ENCODE data around the gene STIP1. TPM values are rescaled to one million over a fixed set of nuclear protein-coding genes. Genes with fewer than 3 reads are reported as not detected.

The STIP1 gene
- total and polyA plus RNA-seq, 9 of the 15 experiments (the other 6 are each of a cell fraction or from before 2014, with no cell fraction given), result 58.1 to 465 (median 346) TPM

GRCh38 chr11:64219354-64219684 is 33.3 kb downstream of the STIP1 start:
- no peak for DNase-seq (ENCODE audit: extremely low read depth in 1 of 4, low spot score in 3 of 4)
- Histone ChIP-seq H3K27me3 (ENCODE audit: control insufficient read depth in 2 of 2, insufficient read depth in 2 of 2, low read length in 2 of 2) (no peaks in the 10 kb centered on the region), H3K4me3 (no peak overlapping the region), H4K20me1 (replicated peaks; ENCODE audit: control insufficient read depth, insufficient read depth, low read length) (no peaks in the 10 kb centered on the region), H3K4me2 (ENCODE audit: insufficient read depth, low read length) (no peak overlapping the region), H3K79me2 (ENCODE audit: control insufficient read depth, insufficient read depth, low read length) (no peaks in the 10 kb centered on the region), H3K9me3 (replicated peaks; ENCODE audit: control insufficient read depth, insufficient read depth, low read depth, low read length) (no peaks in the 10 kb centered on the region), H3K27ac (ENCODE audit: extremely low read depth, low read depth, low read length) (no peak overlapping the region), H2AFZ (ENCODE audit: low read depth, low read length) (no peak overlapping the region), H3K4me1 (replicated peaks in 1 of 2; ENCODE audit: control insufficient read depth in 2 of 2, insufficient read depth in 2 of 2, low read length in 2 of 2) (peaks cover 0 to 28% of the 10 kb centered on the region in 2 experiments; a peak in 2 of 5 replicates), H3K9ac (ENCODE audit: insufficient read depth in 1 of 2, low read depth in 2 of 2, low read length in 2 of 2) (no peak overlapping the region; a peak in 1 of 4 replicates), H3K9me1 (ENCODE audit: control insufficient read depth, insufficient read depth, low read length) (no peaks in the 10 kb centered on the region), H3K36me3 (ENCODE audit: control insufficient read depth, insufficient read depth, low read length) (peaks cover 82% of the 10 kb centered on the region)
- BruUV-seq (replicated peaks), result no TSS peak
- FAIRE-seq, result no peak
- in situ Hi-C loops (cut with MboI) (no loop called here), intact Hi-C loops (cut with micrococcal nuclease) (no loop called here)
- ChIA-PET POLR2A (interaction anchor here (0.8 to 7.0 kb wide), 2 partner anchors 12 to 20 kb away, joined by 4 to 57 read pairs; partner anchors contain the start of gene FERMT3), CTCF (ENCODE audit: low intra/inter-chr PET ratio) (no interaction called here)
- WGBS (ENCODE audit: insufficient coverage, low coverage, missing lambda C conversion rate), result 79% methylated on average over 7 of the region's 7 CpGs
- no peak for ATAC-seq
- TF ChIP-seq ATF2 (CRISPR knock-in tag; IDR thresholded peaks at IDR 0.05) (no peak), TAF9B (IDR thresholded peaks at IDR 0.05; ENCODE audit: partially characterized antibody) (no peak), POLR2A (conservative IDR thresholded peaks at IDR 0.05) (0 out of 2 replicates have a peak, but pooled peaks have one; percentile 32), POLR2G (IDR thresholded peaks at IDR 0.05; ENCODE audit: low read depth, low read length) (peak; percentile 71), ZNF668 (CRISPR knock-in tag; IDR thresholded peaks at IDR 0.05) (no peak), ERF (CRISPR knock-in tag; IDR thresholded peaks at IDR 0.05) (no peak), RBFOX2 (IDR thresholded peaks at IDR 0.05; ENCODE audit: low read depth, low read length) (peak; percentile 60), RHOXF2B (CRISPR knock-in tag; conservative IDR thresholded peaks at IDR 0.05) (no peak)
- TF ChIP-seq, protein P1, sequence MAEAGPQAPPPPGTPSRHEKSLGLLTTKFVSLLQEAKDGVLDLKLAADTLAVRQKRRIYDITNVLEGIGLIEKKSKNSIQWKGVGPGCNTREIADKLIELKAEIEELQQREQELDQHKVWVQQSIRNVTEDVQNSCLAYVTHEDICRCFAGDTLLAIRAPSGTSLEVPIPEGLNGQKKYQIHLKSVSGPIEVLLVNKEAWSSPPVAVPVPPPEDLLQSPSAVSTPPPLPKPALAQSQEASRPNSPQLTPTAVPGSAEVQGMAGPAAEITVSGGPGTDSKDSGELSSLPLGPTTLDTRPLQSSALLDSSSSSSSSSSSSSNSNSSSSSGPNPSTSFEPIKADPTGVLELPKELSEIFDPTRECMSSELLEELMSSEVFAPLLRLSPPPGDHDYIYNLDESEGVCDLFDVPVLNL (CRISPR knock-in tag; IDR thresholded peaks at IDR 0.05; ENCODE audit: low read depth), result no peak
- TF ChIP-seq, protein P2, sequence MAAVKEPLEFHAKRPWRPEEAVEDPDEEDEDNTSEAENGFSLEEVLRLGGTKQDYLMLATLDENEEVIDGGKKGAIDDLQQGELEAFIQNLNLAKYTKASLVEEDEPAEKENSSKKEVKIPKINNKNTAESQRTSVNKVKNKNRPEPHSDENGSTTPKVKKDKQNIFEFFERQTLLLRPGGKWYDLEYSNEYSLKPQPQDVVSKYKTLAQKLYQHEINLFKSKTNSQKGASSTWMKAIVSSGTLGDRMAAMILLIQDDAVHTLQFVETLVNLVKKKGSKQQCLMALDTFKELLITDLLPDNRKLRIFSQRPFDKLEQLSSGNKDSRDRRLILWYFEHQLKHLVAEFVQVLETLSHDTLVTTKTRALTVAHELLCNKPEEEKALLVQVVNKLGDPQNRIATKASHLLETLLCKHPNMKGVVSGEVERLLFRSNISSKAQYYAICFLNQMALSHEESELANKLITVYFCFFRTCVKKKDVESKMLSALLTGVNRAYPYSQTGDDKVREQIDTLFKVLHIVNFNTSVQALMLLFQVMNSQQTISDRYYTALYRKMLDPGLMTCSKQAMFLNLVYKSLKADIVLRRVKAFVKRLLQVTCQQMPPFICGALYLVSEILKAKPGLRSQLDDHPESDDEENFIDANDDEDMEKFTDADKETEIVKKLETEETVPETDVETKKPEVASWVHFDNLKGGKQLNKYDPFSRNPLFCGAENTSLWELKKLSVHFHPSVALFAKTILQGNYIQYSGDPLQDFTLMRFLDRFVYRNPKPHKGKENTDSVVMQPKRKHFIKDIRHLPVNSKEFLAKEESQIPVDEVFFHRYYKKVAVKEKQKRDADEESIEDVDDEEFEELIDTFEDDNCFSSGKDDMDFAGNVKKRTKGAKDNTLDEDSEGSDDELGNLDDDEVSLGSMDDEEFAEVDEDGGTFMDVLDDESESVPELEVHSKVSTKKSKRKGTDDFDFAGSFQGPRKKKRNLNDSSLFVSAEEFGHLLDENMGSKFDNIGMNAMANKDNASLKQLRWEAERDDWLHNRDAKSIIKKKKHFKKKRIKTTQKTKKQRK (IDR thresholded peaks at IDR 0.05; ENCODE audit: borderline replicate concordance, low read depth, low read length), result no peak
